AG09319 (cell line): ENCODE measurements around the gene LIMCH1.

ENCODE experiments used
- DNase-seq: peaks from one replicate; pipeline ENCODE4 v3.0.0-alpha.2; 2010; ENCODE audit warnings: low read depth; ENCODE audit errors: extremely low read depth
- CTCF ChIP-seq: IDR thresholded peaks from 2 replicates; pipeline ENCODE4 v1.5.1; 2011; ENCODE audit warnings: low read depth, mild to moderate bottlenecking, inconsistent platforms, low read length, moderate library complexity

Gene LIMCH1

GRCh38 chr4:41686893-41687292 lies 148.9 kb downstream of the LIMCH1 start:
- DNase-seq, result no peak
- TF ChIP-seq CTCF, result no peak

GRCh38 chr4:41687971-41688370 lies 150.0 kb downstream of the LIMCH1 start:
- DNase-seq, result no peak
- TF ChIP-seq CTCF, result no peak

- peak; percentile 2 for DNase-seq
- TF ChIP-seq CTCF, result peak; percentile 90
Observed at GRCh38 chr4:41692717-41693345, 154.9 kb downstream of the LIMCH1 start.

- DNase-seq, result peak; percentile 2
- peak; percentile 56 for TF ChIP-seq CTCF
Observed at GRCh38 chr4:41693629-41694028, 155.7 kb downstream of the LIMCH1 start.

GRCh38 chr4:41696131-41696530 lies 158.2 kb downstream of the LIMCH1 start:
- no peak for DNase-seq
- TF ChIP-seq CTCF, result no peak

- DNase-seq, result no peak
- no peak for TF ChIP-seq CTCF
Observed at GRCh38 chr4:41696763-41697162, 158.8 kb downstream of the LIMCH1 start.

- no peak for TF ChIP-seq CTCF
- no peak for DNase-seq
Observed at GRCh38 chr4:41701983-41702382, 164.0 kb downstream of the LIMCH1 start.
